ENCODE results near the gene LRP6.

DNA sequence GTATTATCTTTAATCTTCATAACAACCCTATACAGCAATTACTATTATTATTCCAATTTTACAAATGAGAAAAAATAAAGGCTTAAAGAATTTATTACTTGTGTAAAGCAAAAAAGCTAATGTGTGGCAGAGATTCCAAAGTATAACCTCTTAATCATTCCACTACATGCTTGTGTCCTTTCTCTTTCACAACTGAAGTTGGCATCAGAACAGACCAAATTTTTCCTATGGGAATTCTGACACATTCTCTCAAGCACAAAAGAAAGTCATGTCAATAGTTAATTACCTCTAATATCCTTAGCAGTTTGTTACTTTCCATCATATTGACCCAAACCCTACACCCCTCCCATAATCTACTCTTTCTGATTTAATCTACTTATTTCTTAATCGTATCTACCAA is 109.4 kb downstream of the LRP6 start:
- TF ChIP-seq POLR2A (IDR thresholded peaks at IDR 0.05; ENCODE audit: low read depth, low read length) (no peak), TAF1 (IDR thresholded peaks at IDR 0.05; ENCODE audit: borderline replicate concordance, low read depth, low read length) (no peak), POLR2AphosphoS5 (IDR thresholded peaks at IDR 0.05; ENCODE audit: low read depth, low read length) (no peak)

Measured in GM12892 (cell line).